Umbilical cord (tissue), 2 donors: ENCODE measurements around the gene HHATL. TPM values are rescaled to one million over a fixed set of nuclear protein-coding genes. Genes with fewer than 3 reads are reported as not detected.

Experiments used
- DNase-seq: peaks from one replicate; pipeline ENCODE4 v3.0.0-alpha.2; 2015; ENCODE audit warnings: low spot score
- total RNA-seq: library from RNA; depleted of rRNA; stranded (reverse); fragments of >200 nt; gene quantifications from one replicate; pipeline ENCODE4 v1.2.3, GENCODE V29; 2014; ENCODE audit warnings: low replicate concordance; ENCODE audit not compliant: insufficient read depth

Gene HHATL
- total RNA-seq = not detected

GRCh38 chr3:42702066-42702951 is at the start of gene HHATL:
Gene HHATL, minus strand, starts transcription at chr3:42702798. Its CDS starts 1,972 bp downstream, at chr3:42700826.
- DNase-seq = no peak

- peak; percentile 55 for DNase-seq
These were observed 49.0 kb upstream of the HHATL start for GRCh38 chr3:42751609-42752008.

- no peak for DNase-seq
These were observed 48.2 kb upstream of the HHATL start for GRCh38 chr3:42750834-42751233.

- peak; percentile 70 for DNase-seq
These were observed 47.2 kb upstream of the HHATL start for GRCh38 chr3:42749753-42750231.

GRCh38 chr3:42749025-42749752 is 46.6 kb upstream of the HHATL start:
- no peak for DNase-seq

GRCh38 chr3:42747581-42747980 is 45.0 kb upstream of the HHATL start:
- no peak for DNase-seq

GRCh38 chr3:42746455-42747450 is 44.2 kb upstream of the HHATL start:
- no peak for DNase-seq

GRCh38 chr3:42745776-42746454 is 43.3 kb upstream of the HHATL start:
- no peak for DNase-seq

- no peak for DNase-seq
These were observed 42.7 kb upstream of the HHATL start for GRCh38 chr3:42745291-42745745.

- no peak for DNase-seq
These were observed 40.8 kb upstream of the HHATL start for GRCh38 chr3:42743204-42743995.

GRCh38 chr3:42742688-42743087 is 40.1 kb upstream of the HHATL start:
- no peak for DNase-seq

GRCh38 chr3:42742259-42742658 is 39.7 kb upstream of the HHATL start:
- DNase-seq = no peak

GRCh38 chr3:42741796-42742195 is 39.2 kb upstream of the HHATL start:
- no peak for DNase-seq

GRCh38 chr3:42739401-42740158 is 37.0 kb upstream of the HHATL start:
- no peak for DNase-seq

- DNase-seq = no peak
These were observed 33.9 kb upstream of the HHATL start for GRCh38 chr3:42736531-42736930.

GRCh38 chr3:42736081-42736480 is 33.5 kb upstream of the HHATL start:
- no peak for DNase-seq

GRCh38 chr3:42735615-42736014 is 33.0 kb upstream of the HHATL start:
- DNase-seq = no peak

- DNase-seq = no peak
These were observed 32.4 kb upstream of the HHATL start for GRCh38 chr3:42735019-42735418.

GRCh38 chr3:42734263-42734860 is 31.8 kb upstream of the HHATL start:
- no peak for DNase-seq
